Lung microvascular endothelial cell (primary cell): ENCODE data around the gene WDR91. TPM values are rescaled to one million over a fixed set of nuclear protein-coding genes. Genes with fewer than 3 reads are reported as not detected.
"Not testable (repeated sequence)": the region's sequence is repeated elsewhere in the genome, so short reads cannot be mapped to it uniquely, and the experiment has no call there.

Source experiments
- DNase-seq, 2 donors: peaks; one replicate each; pipeline versions ENCODE4 v3.0.0 to v3.0.0-alpha.2; 2010; ENCODE audit warnings: low read depth in 2 of 2
- total RNA-seq: library from RNA; depleted of rRNA; stranded (reverse); fragments of >200 nt; gene quantifications from 2 replicates; pipeline ENCODE4 v1.2.1, GENCODE V29; 2014

WDR91 gene
- total RNA-seq, 1 donor from 2014 or later, result 4.0 TPM

DNA sequence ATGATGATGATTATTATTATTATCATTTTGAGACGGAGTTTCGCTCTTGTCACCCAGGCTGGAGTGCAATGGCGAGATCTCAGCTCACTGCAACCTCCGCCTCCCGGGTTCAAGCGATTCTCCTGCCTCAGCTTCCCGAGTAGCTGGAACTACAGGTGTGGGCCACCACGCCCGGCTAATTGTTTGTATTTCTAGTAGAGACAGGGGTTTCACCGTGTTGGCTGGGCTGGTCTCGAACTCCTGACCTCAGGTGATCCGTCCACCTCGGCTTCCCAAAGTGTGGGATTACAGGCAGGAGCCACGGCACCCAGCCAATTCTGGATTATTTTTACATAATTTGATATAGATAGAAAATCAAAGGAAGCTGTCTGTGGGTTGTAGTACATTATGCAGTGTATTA, 22.8 kb upstream of the WDR91 start:
- not testable (repeated sequence) for DNase-seq

DNA sequence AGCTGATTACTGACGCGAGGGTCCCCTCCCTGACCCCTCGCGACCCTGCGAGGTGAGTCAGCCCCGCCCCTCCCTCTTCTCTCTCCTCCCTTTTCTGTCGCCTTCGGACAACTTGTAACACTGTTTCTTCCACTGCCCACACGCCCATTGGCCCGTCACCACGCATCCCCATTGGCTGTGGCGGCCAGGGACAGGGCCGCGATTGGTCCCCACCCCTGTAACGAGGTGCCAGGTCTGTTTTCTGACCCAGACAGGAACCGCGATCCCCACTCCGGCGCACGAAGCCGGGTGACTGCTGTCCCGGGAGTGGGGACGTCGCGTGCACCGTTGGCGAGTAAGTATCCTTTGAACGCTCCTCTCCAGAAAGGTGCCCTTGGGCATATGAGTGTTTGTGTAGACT, 22.2 kb upstream of the WDR91 start, which contains the start of gene STRA8:
Gene STRA8 (plus strand): TSS at position 269 of the 400 bp plus-strand sequence. CDS start 6,687 bp downstream, outside the sequence.
- no peak for DNase-seq

- no peak for DNase-seq
Measured at GRCh38 chr7:135232720-135233119, 21.4 kb upstream of the WDR91 start.

GRCh38 chr7:135232087-135232486, 20.8 kb upstream of the WDR91 start:
- DNase-seq, result no peak

DNA sequence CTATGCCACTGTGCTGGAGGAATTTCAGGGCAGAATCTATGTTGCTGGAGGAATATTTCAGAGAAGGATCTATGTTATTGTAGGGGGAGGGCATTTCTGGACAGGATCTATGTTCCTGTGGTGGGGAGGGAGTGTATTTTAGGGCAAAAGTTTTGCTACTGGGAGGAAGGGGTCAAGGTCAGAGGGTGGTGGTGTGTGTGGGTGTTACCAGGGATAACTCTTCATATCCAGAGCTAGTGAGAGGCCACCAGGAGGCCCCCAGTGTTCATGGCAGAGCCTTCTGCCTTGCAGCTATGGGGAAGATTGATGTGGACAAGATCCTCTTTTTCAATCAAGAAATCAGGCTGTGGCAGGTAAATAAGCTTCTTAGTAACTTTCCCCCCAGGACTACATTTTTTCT, 20.4 kb upstream of the WDR91 start:
- no peak for DNase-seq

DNA sequence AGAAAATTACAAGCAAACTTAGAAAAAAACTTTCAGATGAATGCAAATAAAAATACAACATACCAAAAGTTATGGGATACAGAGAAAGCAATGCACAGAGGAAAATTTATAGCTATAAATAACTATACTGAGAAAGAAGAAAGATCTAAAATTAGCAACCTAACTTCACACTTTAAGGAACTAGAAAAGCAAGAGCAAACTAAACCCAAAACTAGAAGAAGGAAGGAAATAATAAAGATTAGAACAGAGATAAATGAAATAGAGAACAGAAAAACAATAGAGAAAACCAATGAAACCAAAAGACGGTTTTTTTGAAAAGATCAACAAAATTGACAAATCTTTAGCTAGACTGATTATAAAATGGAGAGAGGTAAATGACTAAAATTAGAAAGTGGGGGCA, 12.7 kb upstream of the WDR91 start:
- no peak for DNase-seq

DNA sequence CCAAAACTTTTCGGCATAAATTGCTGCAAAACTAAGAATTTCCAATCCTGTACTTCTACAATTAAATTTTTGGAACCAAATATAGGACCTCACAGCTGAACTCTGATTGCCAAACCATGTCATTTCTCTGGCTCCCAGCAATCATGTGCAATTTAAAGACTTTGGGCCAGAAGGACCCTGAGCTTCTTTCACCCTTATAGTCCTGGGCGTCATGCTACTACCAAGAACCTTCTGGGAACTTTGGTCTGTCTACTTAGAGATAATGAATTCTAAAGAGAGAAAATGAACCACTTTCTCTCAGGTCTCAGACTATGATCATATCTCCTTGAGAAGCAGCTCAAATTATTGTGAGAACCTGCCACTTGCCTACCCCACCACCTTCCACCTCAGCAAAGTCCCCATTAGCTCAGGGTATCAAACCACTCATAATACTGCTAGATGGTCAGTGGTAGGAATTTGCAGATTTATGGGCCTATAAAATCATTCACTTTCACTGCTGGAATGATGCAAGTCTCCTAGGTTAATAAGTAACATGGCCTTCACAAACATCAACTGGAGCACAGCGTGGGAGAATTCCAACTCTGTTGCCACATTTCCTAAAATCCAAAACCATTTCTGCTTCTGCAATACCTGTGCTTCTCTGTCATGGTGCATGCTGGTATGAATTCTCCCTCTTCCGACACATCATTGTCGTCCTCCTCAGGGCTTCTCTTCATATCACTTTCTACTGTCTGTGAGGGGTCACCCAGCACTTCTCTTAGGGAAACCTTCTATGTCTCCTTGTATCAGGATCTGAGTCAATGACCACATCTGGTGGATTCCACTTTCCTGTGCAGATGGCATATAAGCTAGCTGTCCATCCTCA, 6.6 kb upstream of the WDR91 start:
- DNase-seq, result no peak

- no peak for DNase-seq
Measured at GRCh38 chr7:135215698-135216097, 4.4 kb upstream of the WDR91 start.

DNA sequence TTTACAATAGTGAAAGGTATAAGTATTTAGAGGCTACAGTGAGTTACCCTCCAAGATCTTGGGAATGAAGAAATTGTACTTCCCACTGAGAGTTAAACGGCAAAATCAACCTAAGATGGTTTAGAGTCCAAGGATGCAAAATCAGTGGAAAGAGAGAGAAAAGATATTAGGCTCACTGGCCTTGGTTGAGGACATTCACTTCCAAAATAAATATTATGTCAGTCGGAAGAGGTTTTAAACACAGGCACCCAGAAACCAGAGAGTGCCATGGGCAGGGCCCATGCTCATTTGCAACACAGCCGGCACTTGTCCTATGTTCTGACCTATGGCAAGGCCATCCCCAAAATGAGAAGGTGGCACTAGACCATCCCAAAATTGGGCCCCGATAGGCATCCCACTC, 3.9 kb upstream of the WDR91 start:
- DNase-seq, result no peak

DNA sequence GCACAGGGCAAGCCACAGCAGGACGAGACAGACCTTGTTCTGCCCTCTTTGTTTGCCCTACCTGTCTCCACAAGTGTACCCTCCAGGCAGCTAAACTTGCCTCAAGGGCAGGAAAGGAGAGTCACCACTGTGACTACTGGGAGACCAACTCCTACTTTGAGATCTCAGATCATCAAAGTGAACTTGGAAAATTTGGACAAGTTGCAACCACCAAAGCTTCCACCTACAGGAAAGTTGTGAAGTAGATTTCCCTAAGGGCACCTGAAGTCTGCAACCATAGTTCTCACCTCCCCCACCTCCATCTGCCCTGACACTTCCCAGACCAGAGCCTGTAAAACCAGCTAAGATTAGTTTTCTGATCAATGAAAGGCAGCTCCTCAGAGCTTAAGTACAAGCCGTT, 2.5 kb upstream of the WDR91 start:
- DNase-seq, result no peak

DNA sequence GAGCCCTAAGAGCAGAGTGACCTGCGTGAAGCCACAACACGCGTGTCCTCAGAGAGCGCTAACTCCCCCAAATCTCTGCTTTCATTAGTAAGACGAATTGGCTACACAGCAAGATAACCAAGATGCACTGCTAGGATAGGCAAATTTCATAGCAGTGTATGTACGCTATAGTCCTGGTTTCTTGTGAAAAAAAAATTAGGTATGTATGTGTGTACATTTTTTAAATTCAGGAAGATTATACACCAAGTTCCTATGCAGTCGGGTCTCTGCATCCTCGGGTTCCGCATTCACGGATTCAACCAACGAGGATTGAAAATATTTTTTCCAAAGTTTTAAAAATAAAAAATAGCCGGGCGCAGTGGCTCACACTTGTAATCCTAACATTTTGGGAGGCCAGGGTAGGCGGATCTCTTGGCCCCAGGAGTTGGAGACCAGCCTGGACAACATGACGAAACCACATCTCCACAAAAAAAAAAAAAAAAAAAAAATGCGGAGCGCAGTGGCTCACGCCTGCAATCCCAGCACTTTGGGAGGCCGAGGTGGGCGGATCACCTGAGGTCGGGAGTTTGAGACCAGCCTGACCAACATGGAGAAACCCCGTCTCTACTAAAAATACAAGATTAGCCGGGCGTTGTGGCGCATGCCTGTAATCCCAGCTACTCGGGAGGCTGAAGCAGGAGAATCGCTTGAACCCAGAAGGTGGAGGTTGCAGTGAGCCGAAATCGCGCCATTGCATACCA, 790 bp upstream of the WDR91 start:
- not testable (repeated sequence) for DNase-seq

- peak; percentile 23 to 40 for DNase-seq
Measured at GRCh38 chr7:135210888-135211178, 493 bp downstream of the WDR91 start.

GRCh38 chr7:135209225-135209834, 2.0 kb downstream of the WDR91 start:
- no peak for DNase-seq

- DNase-seq, result peak in 1 of 2 donors; percentile 48
Measured at GRCh38 chr7:135208102-135208793, 3.1 kb downstream of the WDR91 start.

DNA sequence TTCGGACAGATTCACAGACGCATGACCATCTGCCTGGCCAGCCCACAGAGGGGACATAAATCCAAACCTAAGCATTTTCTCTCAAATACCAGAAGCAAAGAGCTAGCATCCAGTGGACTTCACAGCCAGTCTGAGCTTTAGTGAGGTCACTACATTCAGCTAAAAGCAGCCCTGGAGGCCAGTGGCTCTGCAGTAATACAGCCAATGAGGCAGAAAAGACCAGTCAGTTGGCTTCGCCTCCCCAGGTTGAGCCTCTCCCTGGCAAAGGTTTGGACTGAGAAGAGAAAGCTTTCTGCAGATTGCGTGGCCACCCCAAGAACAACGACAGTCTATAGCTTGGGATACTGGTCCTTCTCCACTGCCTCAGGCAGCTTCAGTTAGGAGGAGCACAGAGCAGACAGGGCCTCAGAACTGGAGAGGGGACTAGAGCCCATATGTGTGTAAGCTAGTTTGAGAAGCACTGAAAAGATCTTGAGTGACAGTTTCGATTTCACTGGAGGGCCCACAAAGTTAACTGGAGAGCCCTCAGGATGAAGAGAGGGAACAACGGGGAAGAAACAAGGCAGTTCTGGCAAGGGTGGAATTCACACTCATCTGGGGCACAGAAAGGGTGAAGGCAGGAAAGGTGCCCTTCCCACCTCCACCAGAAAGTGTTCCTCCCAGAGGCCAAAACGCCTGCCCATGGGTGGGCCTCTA, 3.8 kb downstream of the WDR91 start:
- no peak for DNase-seq

- no peak for DNase-seq
Measured at GRCh38 chr7:135206941-135207391, 4.4 kb downstream of the WDR91 start.

DNA sequence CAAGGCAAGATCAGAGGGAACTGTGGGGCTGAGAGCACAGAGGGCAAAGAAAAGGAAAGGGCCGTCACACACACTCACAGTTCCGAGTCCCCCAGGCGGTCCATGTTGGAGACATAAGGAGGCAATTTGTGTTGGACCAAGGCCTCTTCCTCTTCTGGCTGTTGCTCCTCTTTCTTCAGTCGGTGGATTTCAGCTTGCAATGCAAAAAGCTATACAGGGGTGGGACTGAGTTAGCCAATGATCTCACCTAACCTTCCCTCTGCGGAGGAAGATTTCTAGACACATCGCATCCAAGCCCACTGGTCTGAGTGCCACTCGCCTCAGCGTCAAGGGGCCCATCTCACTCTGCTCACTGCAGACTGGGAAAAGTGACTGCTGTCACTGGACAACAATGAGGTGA, 5.5 kb downstream of the WDR91 start:
- DNase-seq, result no peak

DNA sequence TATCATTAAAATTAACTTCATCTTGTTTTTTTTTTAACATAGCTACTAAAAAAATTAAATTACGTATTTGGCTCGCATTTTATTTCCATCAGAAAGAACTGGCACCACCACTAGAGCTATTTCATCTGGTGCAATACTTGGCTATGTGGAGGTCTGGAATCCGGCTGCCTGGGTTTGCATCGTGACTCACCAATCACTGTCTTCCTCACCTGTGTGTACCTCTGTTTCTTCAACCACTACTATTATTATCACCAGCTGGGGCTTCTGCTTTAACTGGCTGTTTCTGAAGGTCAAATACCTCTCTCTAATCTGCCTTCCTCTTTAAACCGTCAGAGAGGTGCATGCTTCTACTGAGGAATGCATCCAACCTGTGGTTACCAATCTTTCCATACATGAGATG, 6.5 kb downstream of the WDR91 start:
- DNase-seq, result no peak

- DNase-seq, result peak; percentile 55 to 75
Measured at GRCh38 chr7:135204341-135204749, 7.0 kb downstream of the WDR91 start.

GRCh38 chr7:135201350-135201749, 10.0 kb downstream of the WDR91 start:
- DNase-seq, result no peak

- DNase-seq, result no peak
Measured at GRCh38 chr7:135200821-135201331, 10.4 kb downstream of the WDR91 start.
